Chondrocyte (in vitro differentiated cells): ENCODE measurements around the gene UTP18. TPM values are rescaled to one million over a fixed set of nuclear protein-coding genes. Genes with fewer than 3 reads are reported as not detected.
"Not testable (repeated sequence)": the region's sequence is repeated elsewhere in the genome, so short reads cannot be mapped to it uniquely, and the experiment has no call there.

Source experiments
- DNase-seq: peaks from one replicate; pipeline ENCODE4 v3.0.0; 2021; ENCODE audit warnings: mixed read lengths, low spot score
- H3K27ac Mint-ChIP-seq: one replicate; pipeline ENCODE4 v1.8.0; 2021; ENCODE audit warnings: mild to moderate bottlenecking, moderate library complexity, mixed read lengths; ENCODE audit not compliant: unreplicated experiment
- H3K27me3 Mint-ChIP-seq: 2 replicates; pipeline ENCODE4 v1.8.0; 2021; ENCODE audit warnings: low read depth, mixed read lengths
- H3K36me3 Mint-ChIP-seq: 2 replicates; pipeline ENCODE4 v1.8.0; 2021; ENCODE audit warnings: low read depth, mixed read lengths
- H3K4me1 Mint-ChIP-seq: 2 replicates; pipeline ENCODE4 v1.8.0; 2021; ENCODE audit warnings: low read depth, mild to moderate bottlenecking, mixed read lengths
- H3K4me3 Mint-ChIP-seq: one replicate; pipeline ENCODE4 v1.8.0; 2021; ENCODE audit warnings: mild to moderate bottlenecking, moderate library complexity, mixed read lengths; ENCODE audit not compliant: unreplicated experiment
- H3K9me3 Mint-ChIP-seq: 2 replicates; pipeline ENCODE4 v1.8.0; 2021; ENCODE audit warnings: low read depth, mixed read lengths
- total RNA-seq: library from RNA; stranded (reverse); gene quantifications from 3 replicates; pipeline ENCODE4 v1.2.1, GENCODE V29; 2021
- TF ChIP-seq, protein P1 (sequence below): fragments of 200-600 bp; sonication (generic); IDR thresholded peaks from 2 replicates; pipeline ENCODE4 v1.5.0; 2021; ENCODE audit warnings: antibody characterized with exemption, mild to moderate bottlenecking, moderate library complexity

Gene UTP18
- total RNA-seq, 1 donor from 2014 or later: 16.8 TPM

DNA sequence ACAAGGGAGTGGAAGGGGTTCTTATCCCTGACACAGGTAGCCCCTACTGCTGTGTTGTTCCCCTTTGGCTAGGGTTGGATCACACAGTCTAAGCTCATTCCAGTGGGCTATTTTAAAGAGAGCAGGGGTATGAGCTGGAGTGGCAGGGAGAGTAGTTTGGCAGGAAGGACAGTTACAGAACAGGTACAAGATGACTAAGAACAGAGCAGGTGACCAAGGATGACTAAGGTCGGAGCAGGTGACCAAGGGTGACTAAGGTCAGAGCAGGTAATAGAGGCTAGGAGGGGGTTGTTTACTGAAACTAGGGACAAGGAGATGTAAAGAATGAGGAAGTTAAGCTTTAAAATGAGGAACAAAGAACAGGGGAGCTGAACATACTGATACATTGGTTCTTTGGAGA, 58.8 kb downstream of the UTP18 start:
- Mint-ChIP-seq H3K9me3 (peaks cover 1% of the 10 kb centered on the region), H3K27me3 (peaks cover 6% of the 10 kb centered on the region)
- TF ChIP-seq, protein P1, sequence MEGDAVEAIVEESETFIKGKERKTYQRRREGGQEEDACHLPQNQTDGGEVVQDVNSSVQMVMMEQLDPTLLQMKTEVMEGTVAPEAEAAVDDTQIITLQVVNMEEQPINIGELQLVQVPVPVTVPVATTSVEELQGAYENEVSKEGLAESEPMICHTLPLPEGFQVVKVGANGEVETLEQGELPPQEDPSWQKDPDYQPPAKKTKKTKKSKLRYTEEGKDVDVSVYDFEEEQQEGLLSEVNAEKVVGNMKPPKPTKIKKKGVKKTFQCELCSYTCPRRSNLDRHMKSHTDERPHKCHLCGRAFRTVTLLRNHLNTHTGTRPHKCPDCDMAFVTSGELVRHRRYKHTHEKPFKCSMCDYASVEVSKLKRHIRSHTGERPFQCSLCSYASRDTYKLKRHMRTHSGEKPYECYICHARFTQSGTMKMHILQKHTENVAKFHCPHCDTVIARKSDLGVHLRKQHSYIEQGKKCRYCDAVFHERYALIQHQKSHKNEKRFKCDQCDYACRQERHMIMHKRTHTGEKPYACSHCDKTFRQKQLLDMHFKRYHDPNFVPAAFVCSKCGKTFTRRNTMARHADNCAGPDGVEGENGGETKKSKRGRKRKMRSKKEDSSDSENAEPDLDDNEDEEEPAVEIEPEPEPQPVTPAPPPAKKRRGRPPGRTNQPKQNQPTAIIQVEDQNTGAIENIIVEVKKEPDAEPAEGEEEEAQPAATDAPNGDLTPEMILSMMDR: no peak

DNA sequence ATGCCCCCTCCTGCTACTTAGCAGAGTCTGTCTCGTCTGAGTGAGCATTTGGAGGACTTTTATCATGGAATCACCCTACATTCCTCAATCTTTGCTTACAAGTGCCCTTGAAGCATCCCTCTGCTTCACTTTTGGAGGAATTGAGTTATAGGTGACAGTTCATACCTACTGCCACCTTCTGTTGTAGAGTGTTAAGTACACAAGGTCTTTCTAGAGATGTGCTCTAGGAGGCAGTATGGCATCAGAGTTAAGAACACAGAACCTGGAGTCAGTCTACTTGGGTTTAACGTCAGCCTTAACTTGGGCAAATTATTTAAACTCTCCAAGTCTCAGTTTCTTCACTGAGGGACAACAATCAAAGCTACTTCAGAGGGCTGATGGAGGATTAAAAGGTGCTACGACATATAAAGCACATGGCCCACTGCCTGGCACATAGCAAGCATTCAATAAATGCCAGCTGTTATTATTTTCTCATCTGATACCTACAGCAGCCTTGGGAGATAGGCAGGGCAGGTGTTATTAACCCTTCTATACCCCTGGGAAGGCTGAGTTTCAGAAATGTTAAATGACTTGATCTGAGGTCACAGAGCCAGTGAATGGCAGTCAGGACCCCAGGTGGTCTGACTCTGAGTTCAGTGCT, 62.2 kb downstream of the UTP18 start:
- Mint-ChIP-seq H3K27ac (no peak overlapping the region), H3K27me3 (peaks cover 11% of the 10 kb centered on the region), H3K9me3 (peaks cover 4% of the 10 kb centered on the region), H3K36me3 (peaks cover 2% of the 10 kb centered on the region), H3K4me3 (no peak overlapping the region), H3K4me1 (peaks cover 3% of the 10 kb centered on the region)
- TF ChIP-seq, protein P1: peak; percentile 74
- no peak for DNase-seq

More for the DNA sequence above, 58.8 kb downstream of the UTP18 start:
- no peak overlapping the region for H3K4me3 Mint-ChIP-seq
- DNase-seq: no peak
- no peak overlapping the region for H3K27ac Mint-ChIP-seq
- no peaks in the 10 kb centered on the region for H3K36me3 Mint-ChIP-seq
- peaks cover 3% of the 10 kb centered on the region for H3K4me1 Mint-ChIP-seq

DNA sequence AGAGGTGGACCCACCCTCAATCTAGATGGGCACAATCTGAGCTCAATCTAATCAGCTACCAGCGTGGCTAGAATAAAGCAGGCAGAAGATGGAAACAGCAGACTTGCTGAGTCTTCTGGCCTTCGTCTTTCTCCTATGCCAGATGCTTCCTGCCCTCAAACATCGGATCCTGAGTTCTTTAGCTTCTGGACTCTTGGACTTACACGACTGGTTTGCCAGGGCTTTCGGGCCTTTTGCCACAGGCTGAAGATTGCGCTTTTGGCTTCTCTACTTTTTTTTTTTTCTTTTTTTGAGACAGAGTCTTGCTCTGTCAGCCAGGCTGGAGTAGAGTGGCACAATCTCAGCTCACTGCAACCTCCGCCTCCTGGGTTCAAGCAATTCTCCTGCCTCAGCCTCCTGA, 65.1 kb downstream of the UTP18 start:
- no peaks in the 10 kb centered on the region for H3K4me1 Mint-ChIP-seq
- TF ChIP-seq, protein P1: no peak
- H3K4me3 Mint-ChIP-seq: no peak overlapping the region
- peaks cover 13% of the 10 kb centered on the region for H3K27me3 Mint-ChIP-seq
- H3K36me3 Mint-ChIP-seq: peaks cover 5% of the 10 kb centered on the region
- peaks cover 19% of the 10 kb centered on the region for H3K9me3 Mint-ChIP-seq
- H3K27ac Mint-ChIP-seq: no peak overlapping the region
- no peak for DNase-seq

DNA sequence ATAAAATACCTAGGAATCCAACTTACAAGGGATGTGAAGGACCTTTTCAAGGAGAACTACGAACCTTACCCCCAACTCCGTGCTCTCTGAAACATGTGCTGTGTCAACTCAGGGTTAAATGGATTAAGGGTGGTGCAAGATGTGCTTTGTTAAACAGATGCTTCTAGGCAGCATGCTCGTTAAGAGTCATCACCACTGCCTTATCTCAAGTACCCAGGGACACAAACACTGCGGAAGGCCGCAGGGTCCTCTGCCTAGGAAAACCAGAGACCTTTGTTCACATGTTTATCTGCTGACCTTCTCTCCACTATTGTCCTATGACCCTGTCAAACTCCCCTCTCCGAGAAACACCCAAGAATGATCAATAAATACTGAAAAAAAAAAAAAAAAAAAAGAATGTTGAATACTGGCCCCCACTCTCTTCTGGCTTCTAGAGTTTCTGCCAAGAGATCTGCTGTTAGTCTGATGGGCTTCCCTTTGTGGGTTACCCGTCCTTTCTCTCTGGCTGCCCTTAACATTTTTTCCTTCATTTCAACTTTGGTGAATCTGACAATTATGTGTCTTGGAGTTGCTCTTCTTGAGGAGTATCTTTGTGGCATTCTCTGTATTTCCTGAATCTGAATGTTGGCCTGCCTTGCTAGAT, 70.6 kb downstream of the UTP18 start:
- not testable (repeated sequence) for H3K4me3 Mint-ChIP-seq, H3K27ac Mint-ChIP-seq, DNase-seq, H3K4me1 Mint-ChIP-seq, H3K36me3 Mint-ChIP-seq
- peaks cover 19% of the 10 kb centered on the region for H3K27me3 Mint-ChIP-seq
- peaks cover 16% of the 10 kb centered on the region for H3K9me3 Mint-ChIP-seq

DNA sequence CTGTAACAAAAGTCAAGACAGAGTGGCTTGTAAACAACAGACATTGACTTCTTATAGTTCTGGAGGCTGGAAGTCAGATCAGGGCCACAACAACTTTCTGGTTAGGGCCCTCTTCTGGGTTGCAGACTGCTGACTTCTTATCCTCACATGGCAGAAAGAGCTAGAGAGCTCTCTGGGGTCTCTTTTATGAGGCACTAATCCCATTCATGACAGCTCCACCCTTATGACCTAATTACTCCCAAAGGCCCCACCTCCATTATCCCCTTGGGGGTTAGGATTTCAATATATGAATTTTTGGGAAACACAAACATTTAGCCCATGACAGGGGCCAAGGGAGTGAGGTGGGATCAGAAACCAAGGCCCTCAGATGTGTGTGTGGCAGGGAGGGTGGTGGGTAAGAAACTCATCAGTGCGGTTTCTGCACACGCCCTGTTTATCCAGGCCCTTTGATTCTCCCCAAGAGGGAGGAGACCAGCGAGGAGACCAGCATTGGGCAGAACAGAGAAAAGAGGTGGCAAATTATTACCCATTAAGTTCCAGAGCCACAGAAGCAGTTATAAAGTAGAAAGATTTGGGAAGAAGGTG, 74.8 kb downstream of the UTP18 start:
- TF ChIP-seq, protein P1: no peak
- DNase-seq: no peak
- H3K36me3 Mint-ChIP-seq: no peaks in the 10 kb centered on the region
- no peak overlapping the region for H3K4me3 Mint-ChIP-seq
- H3K27me3 Mint-ChIP-seq: peaks cover 13% of the 10 kb centered on the region
- H3K4me1 Mint-ChIP-seq: no peaks in the 10 kb centered on the region
- no peak overlapping the region for H3K27ac Mint-ChIP-seq
- H3K9me3 Mint-ChIP-seq: no peaks in the 10 kb centered on the region
